Stimulated activated CD4-positive, alpha-beta T cell treated with anti-CD3 and anti-CD28 coated beads, Interleukin-15, amount 100 ng/mL, for 24 hours (primary cell): Measurements from ENCODE around the gene ALPK3.

Experiments
- DNase-seq: peaks from one replicate; pipeline ENCODE4 v3.0.0-alpha.2; 2020

ALPK3 gene

DNA sequence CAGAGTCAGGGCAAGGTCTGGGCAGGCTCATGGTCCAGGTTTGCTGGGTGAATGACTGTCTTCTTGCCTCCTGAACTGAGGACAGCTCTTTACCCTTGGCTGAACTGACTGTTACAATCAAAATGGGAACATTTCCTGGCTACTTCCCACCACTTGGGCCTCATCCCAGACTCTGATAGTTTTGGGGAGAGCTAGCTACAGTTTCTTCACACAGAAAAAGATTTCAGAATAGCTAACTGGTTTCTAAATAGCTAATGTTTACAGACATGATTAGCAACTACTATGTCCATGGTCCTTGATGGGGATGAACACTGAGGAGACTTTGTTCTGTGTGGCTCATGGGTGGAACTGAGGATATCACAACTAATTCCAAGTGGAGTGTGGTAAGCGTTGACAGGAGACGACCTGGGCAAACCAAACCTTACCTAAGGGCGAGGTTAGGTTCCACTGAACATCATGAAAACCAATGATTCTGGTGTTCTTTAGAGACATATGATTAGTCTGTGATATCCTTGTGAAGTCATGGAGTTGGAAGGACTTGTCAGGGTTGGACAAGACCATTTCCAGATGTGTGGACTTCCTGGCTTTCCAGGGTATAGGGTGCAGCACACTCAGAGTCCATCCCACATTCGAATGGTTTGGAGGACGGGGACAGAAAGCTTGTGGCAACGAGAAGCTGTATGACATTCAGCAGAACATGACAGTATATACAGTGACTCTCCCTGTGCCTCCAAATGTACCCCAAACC, 7.3 kb downstream of the ALPK3 start:
- no peak for DNase-seq

GRCh38 chr15:84826369-84826823, 9.2 kb downstream of the ALPK3 start:
- DNase-seq: peak; percentile 20

DNA sequence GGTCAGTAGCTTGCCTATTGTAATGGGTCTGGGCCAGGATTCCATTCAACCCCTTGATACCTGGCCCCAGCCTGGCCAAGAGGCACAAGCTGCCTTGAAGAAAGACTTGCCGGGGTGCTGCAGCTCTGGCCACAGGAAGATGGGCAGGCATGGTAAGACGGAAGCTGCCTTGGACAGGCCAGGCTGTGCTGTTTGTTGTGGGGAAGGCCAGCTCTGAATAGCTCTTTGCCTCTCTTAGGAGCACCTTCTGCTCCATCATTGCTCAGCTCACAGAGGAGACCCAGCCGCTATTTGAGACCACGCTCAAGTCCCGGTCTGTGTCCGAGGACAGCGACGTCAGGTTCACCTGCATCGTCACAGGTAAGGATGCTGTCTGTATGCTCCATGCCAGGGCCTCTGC, 10.1 kb downstream of the ALPK3 start:
- no peak for DNase-seq

DNA sequence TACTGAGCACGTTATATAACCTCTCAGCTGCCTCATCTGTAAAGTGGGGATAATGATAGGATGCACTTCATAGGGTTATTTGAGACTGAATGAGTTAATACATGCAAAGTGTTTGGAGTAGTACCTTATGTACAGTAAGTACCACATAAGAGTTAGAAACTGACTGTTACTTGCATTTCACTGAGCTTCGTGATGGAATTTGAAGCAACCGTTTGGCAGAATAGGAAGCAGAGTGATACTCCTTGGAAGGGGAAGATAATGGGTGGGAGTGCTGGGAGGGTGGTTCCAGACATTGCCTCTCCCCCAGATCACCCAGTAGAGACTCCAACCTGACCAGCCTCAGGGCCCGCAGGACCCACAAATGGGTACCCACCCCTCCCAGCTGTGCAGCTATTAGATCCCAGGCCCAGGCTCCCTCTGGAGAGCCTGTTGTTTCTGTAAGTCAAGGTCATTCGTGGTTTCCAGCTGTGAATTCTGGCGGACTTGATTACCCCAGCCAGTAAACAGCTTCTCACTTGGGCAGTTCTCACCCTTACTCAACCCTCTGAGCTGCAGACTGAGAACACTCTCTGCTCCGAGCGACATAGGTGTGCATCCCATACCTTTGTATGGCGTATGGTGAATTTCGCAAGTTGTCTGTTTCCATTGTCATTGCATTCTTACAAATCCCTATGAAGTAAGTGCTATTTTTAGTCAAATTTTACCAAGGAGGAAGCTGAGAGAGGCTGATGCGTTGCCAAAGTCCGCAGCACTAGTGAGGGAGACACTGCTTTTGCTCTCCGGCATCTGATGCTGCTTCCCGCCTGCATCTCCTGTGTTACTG, 11.1 kb downstream of the ALPK3 start:
- DNase-seq: no peak

DNA sequence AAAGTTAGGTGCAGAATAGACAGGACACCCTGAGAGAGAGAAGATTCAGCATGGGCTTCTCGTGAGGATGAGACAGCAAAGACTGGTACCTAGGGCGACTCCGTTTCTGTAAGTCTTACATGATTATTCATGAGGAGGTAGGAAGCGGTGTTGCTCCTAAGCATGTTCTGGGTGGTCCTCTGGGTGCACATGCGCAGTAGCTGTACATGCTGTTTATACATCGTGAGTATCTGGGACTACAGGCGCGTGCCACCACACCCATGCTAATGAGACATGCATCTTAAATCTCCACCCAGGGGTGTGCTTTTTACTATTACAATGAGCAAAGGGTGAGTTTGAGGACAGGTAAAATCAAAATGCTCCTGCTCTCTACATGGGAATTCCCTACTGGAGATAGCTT, 12.3 kb downstream of the ALPK3 start:
- DNase-seq: no peak

GRCh38 chr15:84830036-84830435, 12.9 kb downstream of the ALPK3 start:
- DNase-seq: no peak

DNA sequence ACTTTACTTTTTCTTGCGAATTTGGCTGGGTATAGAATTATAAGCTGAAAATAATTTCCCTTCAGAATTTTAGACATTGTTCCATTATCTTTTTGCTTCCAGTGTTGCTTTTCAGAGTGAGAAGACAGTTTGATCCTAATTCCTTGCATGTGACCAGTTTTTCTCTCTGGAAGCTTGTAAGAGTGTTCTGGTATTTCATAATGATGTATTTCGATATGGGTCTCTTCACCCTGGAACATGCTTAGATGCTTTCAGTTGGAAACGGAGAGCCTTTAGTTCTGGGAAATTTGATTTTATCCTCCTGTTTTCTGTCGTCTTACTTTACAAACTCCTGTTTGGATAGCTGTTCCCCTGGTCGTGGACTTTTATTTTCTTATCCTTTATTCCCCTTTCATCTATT, 13.9 kb downstream of the ALPK3 start:
- no peak for DNase-seq

GRCh38 chr15:84831613-84832012, 14.5 kb downstream of the ALPK3 start:
- DNase-seq: no peak

GRCh38 chr15:84832448-84833040, 15.4 kb downstream of the ALPK3 start:
- DNase-seq: no peak

- DNase-seq: no peak
Measured at GRCh38 chr15:84833447-84834228, 16.5 kb downstream of the ALPK3 start.

GRCh38 chr15:84834229-84834955, 17.2 kb downstream of the ALPK3 start:
- DNase-seq: no peak

- DNase-seq: no peak
Measured at GRCh38 chr15:84834969-84835368, 17.8 kb downstream of the ALPK3 start.

DNA sequence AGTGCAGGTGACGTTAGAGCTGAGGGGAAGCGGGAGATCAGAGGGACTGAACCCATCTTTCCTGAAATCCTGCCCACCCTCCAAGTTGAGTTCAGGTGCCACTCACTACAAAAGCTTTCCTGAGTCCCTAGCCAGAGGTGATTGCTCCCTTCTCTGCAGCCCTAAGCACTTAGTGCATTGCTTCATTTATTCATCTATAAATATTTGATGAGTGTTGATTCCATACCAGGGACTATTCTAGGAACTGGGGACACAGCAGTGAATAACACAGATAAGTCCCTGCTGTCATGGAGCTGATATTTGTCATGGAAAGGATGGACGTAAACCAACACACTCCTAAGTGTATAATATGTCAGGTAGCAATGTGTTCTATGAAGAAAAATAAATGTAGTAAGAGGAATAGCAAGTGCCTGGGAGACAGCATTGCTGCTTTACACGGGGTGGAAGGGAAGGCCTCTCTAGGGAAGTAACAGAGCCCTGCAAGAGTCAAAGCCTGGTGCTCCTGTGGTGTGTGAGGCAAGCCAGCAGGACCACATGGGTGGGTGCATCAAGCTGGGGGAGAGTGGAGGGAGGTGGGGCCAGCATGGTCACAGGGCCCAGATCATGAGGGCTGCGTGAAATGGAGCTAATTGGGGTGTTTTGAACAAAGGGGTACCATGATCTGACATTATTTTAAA, 18.6 kb downstream of the ALPK3 start:
- no peak for DNase-seq

DNA sequence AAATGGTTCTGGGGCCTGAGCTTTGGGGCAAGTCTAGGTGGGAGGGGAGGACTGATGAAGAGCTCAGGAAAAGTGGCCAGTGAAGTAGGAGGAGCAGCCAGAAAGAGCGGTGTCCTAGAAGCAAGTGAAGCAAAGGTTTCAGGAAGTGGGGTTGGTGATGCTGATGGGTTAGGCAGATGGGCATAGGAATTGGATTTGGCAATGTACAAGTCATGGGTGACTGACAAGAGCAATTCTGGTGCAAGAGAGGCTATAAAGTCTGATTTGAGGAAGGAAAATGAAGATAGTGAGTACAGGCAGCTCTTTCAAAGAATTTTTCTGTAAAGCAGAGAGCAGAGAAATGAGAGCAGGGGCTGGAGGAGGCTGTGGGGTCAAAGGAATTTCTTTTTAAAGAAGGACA, 19.7 kb downstream of the ALPK3 start:
- DNase-seq: no peak

GRCh38 chr15:84839714-84840113, 22.6 kb downstream of the ALPK3 start:
- no peak for DNase-seq

DNA sequence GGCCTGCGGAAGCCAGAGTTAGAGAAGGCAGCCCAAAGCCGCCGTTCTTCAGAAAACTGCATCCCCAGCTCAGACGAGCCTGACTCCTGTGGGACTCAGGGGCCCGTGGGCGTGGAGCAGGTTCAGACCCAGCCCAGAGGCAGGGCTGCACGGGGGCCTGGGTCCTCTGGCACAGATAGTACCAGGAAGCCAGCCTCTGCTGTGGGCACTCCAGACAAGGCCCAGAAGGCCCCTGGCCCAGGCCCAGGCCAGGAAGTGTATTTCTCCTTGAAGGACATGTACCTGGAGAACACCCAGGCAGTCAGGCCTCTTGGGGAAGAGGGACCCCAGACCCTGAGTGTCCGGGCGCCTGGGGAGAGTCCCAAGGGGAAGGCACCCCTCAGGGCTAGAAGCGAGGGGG, 23.1 kb downstream of the ALPK3 start:
- DNase-seq: no peak

GRCh38 chr15:84840741-84841429, 23.7 kb downstream of the ALPK3 start:
- no peak for DNase-seq

DNA sequence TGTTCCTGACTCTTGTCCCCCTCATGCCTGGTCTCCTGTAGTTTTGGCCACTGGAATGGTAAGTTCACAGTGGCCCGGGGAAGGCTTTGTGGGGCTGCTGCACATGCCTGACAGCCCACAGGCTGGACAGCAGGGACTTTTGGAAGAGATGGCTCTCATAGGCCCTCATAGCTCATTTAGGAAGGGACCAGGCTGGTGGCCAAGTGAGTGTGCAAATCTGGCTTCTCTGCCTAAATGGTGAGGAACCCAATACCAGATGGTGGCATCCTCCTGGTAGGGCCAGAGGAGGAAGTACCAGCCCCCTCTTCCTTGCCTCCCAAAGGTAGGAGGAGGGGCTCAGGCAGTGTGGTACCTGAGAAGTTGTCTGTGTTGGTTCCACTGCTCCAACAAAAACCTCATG, 25.6 kb downstream of the ALPK3 start:
- DNase-seq: no peak

DNA sequence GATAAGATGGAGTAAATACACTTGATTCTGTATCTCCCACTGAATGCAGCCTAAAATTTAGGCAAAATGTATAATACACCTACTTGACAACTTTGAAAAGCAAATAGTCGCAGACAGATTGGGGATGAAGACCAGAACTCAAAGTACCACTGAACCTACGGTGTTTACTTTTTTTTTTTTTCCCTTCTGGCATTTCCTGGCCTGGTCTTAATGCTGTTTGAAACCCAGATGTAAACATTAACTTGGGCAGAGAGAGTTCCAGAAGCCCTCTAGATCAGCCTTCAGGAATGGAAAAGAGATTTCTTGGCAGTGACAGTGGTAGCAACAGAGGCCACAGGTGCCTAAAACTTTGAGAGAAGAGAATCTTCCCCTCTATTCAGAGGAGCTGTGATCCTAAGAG, 27.8 kb downstream of the ALPK3 start:
- no peak for DNase-seq

DNA sequence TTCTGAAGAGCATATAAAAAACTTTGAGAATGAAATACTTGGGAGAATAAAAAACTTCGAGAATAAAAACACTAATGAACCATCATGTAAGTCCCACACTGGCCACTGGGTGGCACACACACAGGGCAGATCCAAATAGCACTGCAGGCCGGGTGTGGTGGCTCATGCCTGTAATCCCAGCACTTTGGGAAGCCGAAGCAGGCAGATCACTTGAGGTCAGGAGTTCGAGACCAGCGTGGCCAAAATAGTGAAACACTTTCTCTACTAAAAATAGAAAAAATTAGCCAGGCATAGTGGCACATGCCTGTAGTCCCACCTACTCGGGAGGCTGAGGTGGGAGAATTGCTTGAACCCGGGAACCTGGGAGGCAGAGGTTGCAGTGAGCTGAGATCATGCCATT, 28.5 kb downstream of the ALPK3 start:
- peak; percentile 66 for DNase-seq

GRCh38 chr15:84846269-84846668, 29.1 kb downstream of the ALPK3 start:
- no peak for DNase-seq
